Activated naive CD8-positive, alpha-beta T cell treated with anti-CD3 and anti-CD28 coated beads, Interleukin-2, amount 50 U/mL, for 24 hours (primary cell): ENCODE data around the gene STK10.

Source experiments
- ATAC-seq: fragments of 150-1000 bp; cut with Tn5 transposase; one replicate; pipeline ENCODE4 v1.10.0; 2021
- DNase-seq: peaks from one replicate; pipeline ENCODE4 v3.0.0; 2021
- H3K27ac Mint-ChIP-seq: one replicate; pipeline ENCODE4 v1.8.0; 2021; ENCODE audit warnings: mild to moderate bottlenecking, mixed read lengths
- H3K27me3 Mint-ChIP-seq: one replicate; pipeline ENCODE4 v1.8.0; 2021; ENCODE audit warnings: mixed read lengths
- H3K36me3 Mint-ChIP-seq: one replicate; pipeline ENCODE4 v1.8.0; 2021; ENCODE audit warnings: low read depth, mixed read lengths
- H3K4me1 Mint-ChIP-seq: one replicate; pipeline ENCODE4 v1.8.0; 2021; ENCODE audit warnings: mixed read lengths
- H3K4me3 Mint-ChIP-seq: one replicate; pipeline ENCODE4 v1.8.0; 2021; ENCODE audit warnings: mild to moderate bottlenecking, moderate library complexity, mixed read lengths
- H3K9me3 Mint-ChIP-seq: one replicate; pipeline ENCODE4 v1.8.0; 2021; ENCODE audit warnings: mixed read lengths

The STK10 gene

GRCh38 chr5:172188033-172188892 lies at the start of gene STK10:
Gene STK10, minus strand, starts transcription at chr5:172188224. Its CDS starts 182 bp downstream, at chr5:172188042.
- Mint-ChIP-seq H3K9me3 (no peaks in the 10 kb centered on the region), H3K27me3 (no peaks in the 10 kb centered on the region), H3K4me3 (peak within 1 kb of the TSS; percentile 95), H3K36me3 (peaks cover 16% of the 10 kb centered on the region), H3K27ac (peak within 1 kb of the TSS; percentile 96), H3K4me1 (peaks cover 37% of the 10 kb centered on the region)
- ATAC-seq (peak; percentile 80), DNase-seq (peak; percentile 92)

GRCh38 chr5:172235827-172236736 lies 48.1 kb upstream of the STK10 start:
- Mint-ChIP-seq H3K4me3 (no peak overlapping the region), H3K36me3 (peaks cover 15% of the 10 kb centered on the region), H3K27ac (peak overlapping the region; percentile 16), H3K9me3 (no peaks in the 10 kb centered on the region), H3K27me3 (no peaks in the 10 kb centered on the region), H3K4me1 (peaks cover 44% of the 10 kb centered on the region)
- DNase-seq (no peak), ATAC-seq (no peak)

- no peak for DNase-seq
- no peaks in the 10 kb centered on the region for H3K27me3 Mint-ChIP-seq
- ATAC-seq: no peak
- no peak overlapping the region for H3K4me3 Mint-ChIP-seq
- H3K4me1 Mint-ChIP-seq: peaks cover 48% of the 10 kb centered on the region
- H3K36me3 Mint-ChIP-seq: peaks cover 21% of the 10 kb centered on the region
- H3K27ac Mint-ChIP-seq: peak overlapping the region; percentile 16
- no peaks in the 10 kb centered on the region for H3K9me3 Mint-ChIP-seq
These were observed 47.2 kb upstream of the STK10 start for GRCh38 chr5:172235132-172235780.

- H3K4me1 Mint-ChIP-seq: peaks cover 54% of the 10 kb centered on the region
- no peak overlapping the region for H3K4me3 Mint-ChIP-seq
- peaks cover 27% of the 10 kb centered on the region for H3K36me3 Mint-ChIP-seq
- DNase-seq (no peak), ATAC-seq (no peak)
- H3K27ac Mint-ChIP-seq: no peak overlapping the region
- no peaks in the 10 kb centered on the region for H3K27me3 Mint-ChIP-seq
- H3K9me3 Mint-ChIP-seq: no peaks in the 10 kb centered on the region
These were observed 46.0 kb upstream of the STK10 start for GRCh38 chr5:172234031-172234430.

GRCh38 chr5:172229904-172230303 lies 41.9 kb upstream of the STK10 start:
- peaks cover 39% of the 10 kb centered on the region for H3K36me3 Mint-ChIP-seq
- H3K4me1 Mint-ChIP-seq: peaks cover 30% of the 10 kb centered on the region
- ATAC-seq: peak; percentile 85
- no peaks in the 10 kb centered on the region for H3K27me3 Mint-ChIP-seq
- no peaks in the 10 kb centered on the region for H3K9me3 Mint-ChIP-seq
- no peak for DNase-seq
- H3K4me3 Mint-ChIP-seq: no peak overlapping the region
- peak overlapping the region; percentile 61 for H3K27ac Mint-ChIP-seq

- H3K9me3 Mint-ChIP-seq: peaks cover 5% of the 10 kb centered on the region
- ATAC-seq (no peak), DNase-seq (no peak)
- peaks cover 33% of the 10 kb centered on the region for H3K36me3 Mint-ChIP-seq
- H3K4me1 Mint-ChIP-seq: peaks cover 46% of the 10 kb centered on the region
- H3K4me3 Mint-ChIP-seq: peak overlapping the region; percentile 40
- H3K27ac Mint-ChIP-seq: peak overlapping the region; percentile 95
- H3K27me3 Mint-ChIP-seq: no peaks in the 10 kb centered on the region
These were observed 37.0 kb upstream of the STK10 start for GRCh38 chr5:172224996-172225395.

GRCh38 chr5:172223901-172224873 lies 36.2 kb upstream of the STK10 start:
- Mint-ChIP-seq H3K27ac (peak overlapping the region; percentile 95), H3K36me3 (peaks cover 37% of the 10 kb centered on the region), H3K9me3 (peaks cover 7% of the 10 kb centered on the region), H3K27me3 (no peaks in the 10 kb centered on the region), H3K4me3 (peak overlapping the region; percentile 40), H3K4me1 (peaks cover 39% of the 10 kb centered on the region)
- peak; percentile 54 for DNase-seq
- ATAC-seq: peak; percentile 87

- H3K27ac Mint-ChIP-seq: no peak overlapping the region
- H3K4me1 Mint-ChIP-seq: peaks cover 23% of the 10 kb centered on the region
- H3K4me3 Mint-ChIP-seq: no peak overlapping the region
- H3K9me3 Mint-ChIP-seq: peaks cover 13% of the 10 kb centered on the region
- H3K36me3 Mint-ChIP-seq: peaks cover 48% of the 10 kb centered on the region
- H3K27me3 Mint-ChIP-seq: no peaks in the 10 kb centered on the region
- no peak for ATAC-seq
- no peak for DNase-seq
These were observed 31.3 kb upstream of the STK10 start for GRCh38 chr5:172219296-172219695.

GRCh38 chr5:172216345-172216744 lies 28.3 kb upstream of the STK10 start:
- Mint-ChIP-seq H3K36me3 (peaks cover 40% of the 10 kb centered on the region), H3K9me3 (peaks cover 8% of the 10 kb centered on the region), H3K4me3 (no peak overlapping the region), H3K27ac (no peak overlapping the region), H3K27me3 (no peaks in the 10 kb centered on the region), H3K4me1 (peaks cover 3% of the 10 kb centered on the region)
- ATAC-seq (no peak), DNase-seq (no peak)

GRCh38 chr5:172213126-172213525 lies 25.1 kb upstream of the STK10 start:
- no peak for ATAC-seq
- no peaks in the 10 kb centered on the region for H3K9me3 Mint-ChIP-seq

GRCh38 chr5:172211676-172212075 lies 23.7 kb upstream of the STK10 start:
- ATAC-seq: no peak
- no peak for DNase-seq
- Mint-ChIP-seq H3K36me3 (peaks cover 19% of the 10 kb centered on the region), H3K27ac (no peak overlapping the region), H3K4me3 (no peak overlapping the region), H3K9me3 (no peaks in the 10 kb centered on the region), H3K27me3 (no peaks in the 10 kb centered on the region), H3K4me1 (peaks cover 15% of the 10 kb centered on the region)

More at GRCh38 chr5:172213126-172213525, 25.1 kb upstream of the STK10 start:
- no peak for DNase-seq
- H3K27me3 Mint-ChIP-seq: no peaks in the 10 kb centered on the region
- H3K27ac Mint-ChIP-seq: no peak overlapping the region
- peaks cover 4% of the 10 kb centered on the region for H3K4me1 Mint-ChIP-seq
- no peak overlapping the region for H3K4me3 Mint-ChIP-seq
- H3K36me3 Mint-ChIP-seq: peaks cover 27% of the 10 kb centered on the region

- DNase-seq (no peak), ATAC-seq (no peak)
- H3K27ac Mint-ChIP-seq: no peak overlapping the region
- H3K36me3 Mint-ChIP-seq: peaks cover 11% of the 10 kb centered on the region
- H3K4me3 Mint-ChIP-seq: no peak overlapping the region
- peaks cover 13% of the 10 kb centered on the region for H3K4me1 Mint-ChIP-seq
- H3K9me3 Mint-ChIP-seq: no peaks in the 10 kb centered on the region
- no peaks in the 10 kb centered on the region for H3K27me3 Mint-ChIP-seq
These were observed 21.7 kb upstream of the STK10 start for GRCh38 chr5:172209714-172210113.

GRCh38 chr5:172207511-172207910 lies 19.5 kb upstream of the STK10 start:
- no peak for ATAC-seq
- no peak overlapping the region for H3K27ac Mint-ChIP-seq

More at GRCh38 chr5:172207511-172207910, 19.5 kb upstream of the STK10 start:
- H3K9me3 Mint-ChIP-seq: no peaks in the 10 kb centered on the region
- no peaks in the 10 kb centered on the region for H3K27me3 Mint-ChIP-seq
- no peak overlapping the region for H3K4me3 Mint-ChIP-seq
- no peak for DNase-seq
- H3K4me1 Mint-ChIP-seq: peaks cover 13% of the 10 kb centered on the region
- peaks cover 9% of the 10 kb centered on the region for H3K36me3 Mint-ChIP-seq
